Right atrium auricular region (tissue), 2 donors: ENCODE data around the gene CAPN6. TPM values are rescaled to one million over a fixed set of nuclear protein-coding genes. Genes with fewer than 3 reads are reported as not detected.

Source experiments
- DNase-seq: peaks from one replicate; pipeline ENCODE4 v3.0.0-alpha.2; 2019; ENCODE audit warnings: low spot score
- H3K27ac ChIP-seq, 2 donors: fragments of 200-600 bp; sonication (generic); 1 replicate in 1 of 2; 2 replicates in 1 of 2; pipeline ENCODE4 v1.5.1; 2016 to 2019
- H3K27me3 ChIP-seq, 2 donors: fragments of 200-600 bp; sonication (generic); one replicate each; pipeline versions ENCODE4 v1.5.1 to v1.6.0; 2017 to 2019
- H3K36me3 ChIP-seq: fragments of 200-600 bp; sonication (generic); one replicate; pipeline ENCODE4 v1.5.1; 2016
- H3K4me1 ChIP-seq, 2 donors: fragments of 200-600 bp; sonication (generic); one replicate each; pipeline versions ENCODE4 v1.5.1 to v1.6.0; 2017 to 2019
- H3K4me3 ChIP-seq, 2 donors: fragments of 200-600 bp; sonication (generic); 1 replicate in 1 of 2; 2 replicates in 1 of 2; pipeline ENCODE4 v1.5.1; 2017 to 2019; ENCODE audit warnings: mild to moderate bottlenecking in 1 of 2, moderate library complexity in 1 of 2
- H3K9me3 ChIP-seq, 2 donors: fragments of 200-600 bp; sonication (generic); one replicate each; pipeline ENCODE4 v1.5.1; 2019
- total RNA-seq, 2 donors: library from RNA; depleted of rRNA; stranded (reverse); fragments of >200 nt; gene quantifications; one replicate each; pipeline ENCODE4 v1.1.0, GENCODE V29; 2016
- TF ChIP-seq, protein P1 (sequence below), 2 donors: fragments of 200-600 bp; sonication (generic); IDR thresholded peaks; one replicate each; pipeline ENCODE4 v1.5.1; 2019; ENCODE audit warnings: antibody characterized with exemption in 2 of 2

Gene CAPN6
- total RNA-seq, 2 donors from 2014 or later, result 1.5 to 2.2 TPM

- no peaks in the 10 kb centered on the region for H3K27me3 ChIP-seq
Observed at GRCh38 chrX:111302284-111302683, 32.0 kb upstream of the CAPN6 start.

GRCh38 chrX:111288841-111289240 lies 18.6 kb upstream of the CAPN6 start:
- TF ChIP-seq, protein P1, sequence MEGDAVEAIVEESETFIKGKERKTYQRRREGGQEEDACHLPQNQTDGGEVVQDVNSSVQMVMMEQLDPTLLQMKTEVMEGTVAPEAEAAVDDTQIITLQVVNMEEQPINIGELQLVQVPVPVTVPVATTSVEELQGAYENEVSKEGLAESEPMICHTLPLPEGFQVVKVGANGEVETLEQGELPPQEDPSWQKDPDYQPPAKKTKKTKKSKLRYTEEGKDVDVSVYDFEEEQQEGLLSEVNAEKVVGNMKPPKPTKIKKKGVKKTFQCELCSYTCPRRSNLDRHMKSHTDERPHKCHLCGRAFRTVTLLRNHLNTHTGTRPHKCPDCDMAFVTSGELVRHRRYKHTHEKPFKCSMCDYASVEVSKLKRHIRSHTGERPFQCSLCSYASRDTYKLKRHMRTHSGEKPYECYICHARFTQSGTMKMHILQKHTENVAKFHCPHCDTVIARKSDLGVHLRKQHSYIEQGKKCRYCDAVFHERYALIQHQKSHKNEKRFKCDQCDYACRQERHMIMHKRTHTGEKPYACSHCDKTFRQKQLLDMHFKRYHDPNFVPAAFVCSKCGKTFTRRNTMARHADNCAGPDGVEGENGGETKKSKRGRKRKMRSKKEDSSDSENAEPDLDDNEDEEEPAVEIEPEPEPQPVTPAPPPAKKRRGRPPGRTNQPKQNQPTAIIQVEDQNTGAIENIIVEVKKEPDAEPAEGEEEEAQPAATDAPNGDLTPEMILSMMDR (IDR thresholded peaks at IDR 0.05), result no peak
- Histone ChIP-seq H3K4me3 (no peak overlapping the region), H3K36me3 (no peaks in the 10 kb centered on the region), H3K4me1 (no peaks in the 10 kb centered on the region), H3K27me3 (no peaks in the 10 kb centered on the region), H3K9me3 (peaks cover 0 to 8% of the 10 kb centered on the region in 2 donors), H3K27ac (no peak overlapping the region)
- DNase-seq, result no peak

More at GRCh38 chrX:111302284-111302683, 32.0 kb upstream of the CAPN6 start:
- no peak overlapping the region for H3K4me3 ChIP-seq
- TF ChIP-seq, protein P1 (IDR thresholded peaks at IDR 0.05), result no peak
- DNase-seq, result no peak
- no peaks in the 10 kb centered on the region for H3K36me3 ChIP-seq
- H3K9me3 ChIP-seq, result no peaks in the 10 kb centered on the region
- H3K27ac ChIP-seq, result no peak overlapping the region
- H3K4me1 ChIP-seq, result no peaks in the 10 kb centered on the region

DNA sequence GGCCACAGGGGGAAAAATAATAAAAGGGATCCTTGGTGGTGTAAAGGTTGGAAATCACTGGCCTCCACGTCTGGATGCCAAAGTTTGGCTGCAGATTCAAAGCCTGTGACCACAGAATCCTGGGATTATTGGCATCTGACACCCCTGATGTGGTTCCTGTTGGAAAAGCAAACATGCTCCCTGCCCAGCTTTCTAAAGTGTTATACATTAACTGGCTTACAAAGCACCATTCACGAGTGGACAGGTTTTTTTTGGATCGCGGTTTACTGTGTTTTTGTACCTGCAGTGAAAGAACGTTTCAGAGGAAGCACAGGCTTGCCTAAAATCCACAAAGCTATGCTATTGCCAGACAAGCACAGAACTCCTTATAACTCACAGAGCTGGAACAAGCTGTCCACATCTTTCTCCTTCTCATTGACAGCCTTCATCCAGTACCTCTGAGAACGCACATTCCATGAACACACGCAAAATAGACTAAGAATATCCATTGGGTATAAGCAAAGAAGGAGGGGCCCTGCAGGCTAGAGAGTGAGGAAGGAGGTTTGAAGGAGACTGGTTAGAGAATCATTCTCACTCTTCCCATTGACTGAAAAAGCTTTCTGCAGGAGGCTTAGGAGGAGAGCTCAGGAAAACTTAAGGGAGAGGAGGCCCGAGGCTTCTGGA lies 14.5 kb upstream of the CAPN6 start:
- no peak overlapping the region for H3K4me3 ChIP-seq
- DNase-seq, result no peak
- peaks cover 0 to 8% of the 10 kb centered on the region in 2 donors for H3K9me3 ChIP-seq
- H3K27me3 ChIP-seq, result no peaks in the 10 kb centered on the region
- no peaks in the 10 kb centered on the region for H3K36me3 ChIP-seq
- no peak overlapping the region for H3K27ac ChIP-seq
- TF ChIP-seq, protein P1 (IDR thresholded peaks at IDR 0.05), result no peak
- H3K4me1 ChIP-seq, result no peaks in the 10 kb centered on the region

- no peaks in the 10 kb centered on the region for H3K4me1 ChIP-seq
- H3K36me3 ChIP-seq, result no peaks in the 10 kb centered on the region
- H3K27me3 ChIP-seq, result no peaks in the 10 kb centered on the region
- H3K27ac ChIP-seq, result no peak overlapping the region
- no peak overlapping the region for H3K4me3 ChIP-seq
- H3K9me3 ChIP-seq, result peaks cover 0 to 8% of the 10 kb centered on the region in 2 donors
- TF ChIP-seq, protein P1 (IDR thresholded peaks at IDR 0.05), result no peak
- DNase-seq, result no peak
Observed at GRCh38 chrX:111283446-111283845, 13.2 kb upstream of the CAPN6 start.

DNA sequence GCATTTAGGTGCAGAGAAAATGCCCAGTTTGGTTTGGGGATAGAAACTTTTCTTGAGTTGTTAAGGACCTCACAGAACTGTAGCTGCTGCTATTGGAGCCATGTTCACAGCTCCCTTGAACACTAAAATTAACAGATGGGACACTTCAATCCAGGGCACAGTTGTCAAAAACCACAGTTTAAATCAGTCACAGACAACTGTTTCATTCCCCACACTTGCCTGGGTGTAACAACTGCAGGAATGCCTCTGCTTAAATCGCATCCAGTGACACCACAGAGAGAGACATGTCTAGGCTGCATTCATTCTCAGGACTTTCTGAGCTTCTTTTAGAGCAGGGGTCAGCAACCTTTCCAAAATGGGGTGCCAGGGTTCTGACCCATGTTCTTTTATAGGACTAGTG lies 12.7 kb upstream of the CAPN6 start:
- TF ChIP-seq, protein P1 (IDR thresholded peaks at IDR 0.05), result no peak
- no peaks in the 10 kb centered on the region for H3K4me1 ChIP-seq
- no peak overlapping the region for H3K4me3 ChIP-seq
- H3K36me3 ChIP-seq, result no peaks in the 10 kb centered on the region
- H3K27me3 ChIP-seq, result no peaks in the 10 kb centered on the region
- no peak overlapping the region for H3K27ac ChIP-seq
- H3K9me3 ChIP-seq, result peaks cover 0 to 8% of the 10 kb centered on the region in 2 donors
- DNase-seq, result no peak

GRCh38 chrX:111282139-111282538 lies 11.9 kb upstream of the CAPN6 start:
- no peaks in the 10 kb centered on the region for H3K27me3 ChIP-seq
- peaks cover 0 to 8% of the 10 kb centered on the region in 2 donors for H3K9me3 ChIP-seq
- H3K4me3 ChIP-seq, result no peak overlapping the region
- no peak overlapping the region for H3K27ac ChIP-seq
- H3K36me3 ChIP-seq, result no peaks in the 10 kb centered on the region
- H3K4me1 ChIP-seq, result no peaks in the 10 kb centered on the region
- DNase-seq, result no peak
- TF ChIP-seq, protein P1 (IDR thresholded peaks at IDR 0.05), result no peak
